Activated CD8-positive, alpha-beta memory T cell treated with anti-CD3 and anti-CD28 coated beads for 36 hours (primary cell): ENCODE measurements around the gene AUP1. TPM values are rescaled to one million over a fixed set of nuclear protein-coding genes. Genes with fewer than 3 reads are reported as not detected.

Source experiments
- CTCF ChIA-PET: fragments of 350-600 bp; sonication (Branson Sonifier 250); formaldehyde crosslinking; loops from one replicate; lab custom pipeline; 2021; ENCODE audit warnings: antibody characterized with exemption; lab: Charles Lee
- POLR2A ChIA-PET: fragments of 350-600 bp; sonication (Branson Sonifier 250); formaldehyde crosslinking; loops from one replicate; lab custom pipeline; 2021; ENCODE audit warnings: antibody characterized with exemption; lab: Charles Lee
- total RNA-seq, 2 experiments: library from RNA; stranded (reverse); gene quantifications; one replicate each; pipeline ENCODE4 v1.2.3, GENCODE V29; 2021

Gene AUP1
- total RNA-seq, 2 experiments from 2014 or later = 200 to 208 TPM

- POLR2A ChIA-PET = no interaction called here
Measured at GRCh38 chr2:74525717-74526648, 3.5 kb downstream of the AUP1 start, which contains the start of gene DQX1. Gene DQX1, minus strand, starts transcription at chr2:74526231. Its CDS starts 502 bp downstream, at chr2:74525729.

GRCh38 chr2:74524955-74525716 is 4.4 kb downstream of the AUP1 start:
- ChIA-PET CTCF (no interaction called here), POLR2A (no interaction called here)

More at GRCh38 chr2:74525717-74526648, 3.5 kb downstream of the AUP1 start, which contains the start of gene DQX1:
- CTCF ChIA-PET = interaction anchor here (0.9 to 1.4 kb wide), 2 partner anchors 44 to 51 kb away, joined by 3 to 4 read pairs; no protein-coding TSS in a partner anchor

GRCh38 chr2:74524005-74524404 is 5.5 kb downstream of the AUP1 start:
- ChIA-PET CTCF (interaction anchor here (1.2 kb wide), 1 partner anchor 9 kb away, joined by 3 read pairs; the partner anchor contains the start of gene TLX2), POLR2A (no interaction called here)

GRCh38 chr2:74522516-74522915 is 7.0 kb downstream of the AUP1 start:
- POLR2A ChIA-PET = no interaction called here
- CTCF ChIA-PET = interaction anchor here (0.9 to 1.5 kb wide), 5 partner anchors 8 to 40 kb away, joined by 3 read pairs; partner anchors contain the start of genes CCDC142, PCGF1, TLX2 and TTC31

- ChIA-PET CTCF (interaction anchor here (0.6 kb wide), 1 partner anchor 15 kb away, joined by 3 read pairs; no protein-coding TSS in a partner anchor), POLR2A (interaction anchor here (1.0 kb wide), 1 partner anchor 17 kb away, joined by 3 read pairs; the partner anchor contains the start of gene LBX2)
Measured at GRCh38 chr2:74516650-74517049, 12.9 kb downstream of the AUP1 start.

GRCh38 chr2:74515981-74516633 is 13.4 kb downstream of the AUP1 start:
- ChIA-PET POLR2A (interaction anchor here (1.0 to 1.4 kb wide), 2 partner anchors 15 to 17 kb away, joined by 3 to 8 read pairs; partner anchors contain the start of gene LBX2), CTCF (no interaction called here)

GRCh38 chr2:74515271-74515980 is 14.1 kb downstream of the AUP1 start:
- CTCF ChIA-PET = interaction anchor here (1.3 kb wide), 1 partner anchor 8 kb away, joined by 3 read pairs; no protein-coding TSS in a partner anchor
- POLR2A ChIA-PET = interaction anchor here (0.6 to 1.4 kb wide), 3 partner anchors 14 to 28 kb away, joined by 3 to 8 read pairs (median 5); partner anchors contain the start of genes AUP1 and HTRA2

- ChIA-PET CTCF (interaction anchor here (1.3 kb wide), 1 partner anchor 9 kb away, joined by 3 read pairs; no protein-coding TSS in a partner anchor), POLR2A (interaction anchor here (0.6 to 1.4 kb wide), 4 partner anchors 15 to 29 kb away, joined by 3 to 8 read pairs (median 4); partner anchors contain the start of genes AUP1 and HTRA2)
Measured at GRCh38 chr2:74514368-74515270, 14.9 kb downstream of the AUP1 start, which contains the start of gene TLX2. Gene TLX2, plus strand, starts transcription at chr2:74514450. Its CDS starts 357 bp downstream, at chr2:74514807.

- ChIA-PET POLR2A (interaction anchor here (1.1 to 1.4 kb wide), 3 partner anchors 10 to 16 kb away, joined by 3 to 5 read pairs (median 3); partner anchors contain the start of genes AUP1 and HTRA2), CTCF (interaction anchor here (1.3 kb wide), 1 partner anchor 9 kb away, joined by 3 read pairs; no protein-coding TSS in a partner anchor)
Measured at GRCh38 chr2:74513605-74514367, 15.7 kb downstream of the AUP1 start.

GRCh38 chr2:74512744-74513604 is 16.5 kb downstream of the AUP1 start:
- CTCF ChIA-PET = no interaction called here
- POLR2A ChIA-PET = interaction anchor here (0.5 to 1.3 kb wide), 3 partner anchors 9 to 204 kb away, joined by 3 read pairs; no protein-coding TSS in a partner anchor

- ChIA-PET POLR2A (no interaction called here), CTCF (interaction anchor here (0.6 kb wide), 1 partner anchor 127 kb away, joined by 3 read pairs; no protein-coding TSS in a partner anchor)
Measured at GRCh38 chr2:74511104-74511989, 18.2 kb downstream of the AUP1 start.

- POLR2A ChIA-PET = interaction anchor here (0.6 kb wide), 1 partner anchor 47 kb away, joined by 3 read pairs; no protein-coding TSS in a partner anchor
- CTCF ChIA-PET = interaction anchor here (0.6 to 1.1 kb wide), 4 partner anchors 8 to 128 kb away, joined by 3 read pairs; no protein-coding TSS in a partner anchor
Measured at GRCh38 chr2:74510272-74510671, 19.2 kb downstream of the AUP1 start.

- ChIA-PET POLR2A (interaction anchor here (0.9 kb wide), 1 partner anchor 10 kb away, joined by 3 read pairs; no protein-coding TSS in a partner anchor), CTCF (interaction anchor here (1.1 to 4.9 kb wide), 4 partner anchors 8 to 26 kb away, joined by 3 to 20 read pairs (median 5); partner anchors contain the start of genes CCDC142 and TTC31)
Measured at GRCh38 chr2:74507926-74508520, 21.5 kb downstream of the AUP1 start.
